OCI-LY1 (cell line): ENCODE measurements around the gene DUSP1.
"Not testable (repeated sequence)": the region's sequence is repeated elsewhere in the genome, so short reads cannot be mapped to it uniquely, and the experiment has no call there.

ENCODE experiments used
- H2AFZ ChIP-seq: fragments of 200-600 bp; sonication (generic), shearing (Covaris generic); 2 replicates; pipeline ENCODE4 v1.6.0; 2014; ENCODE audit warnings: antibody characterized with exemption, mild to moderate bottlenecking, low read length
- H3F3A ChIP-seq: fragments of 200-600 bp; sonication (generic), shearing (Covaris generic); 2 replicates; pipeline ENCODE4 v1.6.0; 2014; ENCODE audit warnings: mild to moderate bottlenecking, antibody characterized with exemption, low read length, moderate library complexity; ENCODE audit not compliant: insufficient read depth
- H3K27ac ChIP-seq: fragments of 200-600 bp; sonication (generic); 2 replicates; pipeline ENCODE4 v1.5.1; 2014; ENCODE audit warnings: low read length, mixed run types, mild to moderate bottlenecking, low read depth; ENCODE audit not compliant: poor library complexity, severe bottlenecking
- H3K27me3 ChIP-seq: fragments of 200-600 bp; sonication (generic); 2 replicates; pipeline ENCODE4 v1.6.0; 2014; ENCODE audit warnings: antibody characterized with exemption, mild to moderate bottlenecking, low read length, moderate library complexity; ENCODE audit not compliant: insufficient read depth
- H3K36me3 ChIP-seq: fragments of 200-600 bp; sonication (generic); 2 replicates; pipeline ENCODE4 v1.6.1; 2014; ENCODE audit warnings: mild to moderate bottlenecking, antibody characterized with exemption, low read length, moderate library complexity, mixed read lengths; ENCODE audit not compliant: insufficient read depth
- H3K4me1 ChIP-seq: fragments of 200-600 bp; sonication (generic); 2 replicates; pipeline ENCODE4 v1.5.1; 2014; ENCODE audit warnings: mild to moderate bottlenecking, low read length, moderate library complexity; ENCODE audit not compliant: insufficient read depth, severe bottlenecking
- H3K4me2 ChIP-seq: fragments of 200-600 bp; sonication (generic), shearing (Covaris generic); 2 replicates; pipeline ENCODE4 v1.6.1; 2014; ENCODE audit warnings: low read length
- H3K4me3 ChIP-seq: fragments of 200-600 bp; sonication (generic); 2 replicates; pipeline ENCODE4 v1.5.1; 2014; ENCODE audit warnings: low read length, low read depth, mild to moderate bottlenecking, mixed read lengths; ENCODE audit not compliant: poor library complexity, severe bottlenecking
- H3K79me2 ChIP-seq: fragments of 200-600 bp; shearing (Covaris generic); 2 replicates; pipeline ENCODE4 v1.6.1; 2016; ENCODE audit warnings: mixed run types, low read length, mixed read lengths; ENCODE audit not compliant: insufficient read depth
- H3K9ac ChIP-seq: fragments of 200-600 bp; sonication (generic), shearing (Covaris generic); 2 replicates; pipeline ENCODE4 v1.6.1; 2014; ENCODE audit warnings: mild to moderate bottlenecking, low read length, mixed read lengths
- H3K9me2 ChIP-seq: fragments of 200-600 bp; sonication (generic), shearing (Covaris generic); 2 replicates; pipeline ENCODE4 v1.6.1; 2014; ENCODE audit warnings: low read depth, mild to moderate bottlenecking, low read length, mixed read lengths
- H3K9me3 ChIP-seq: fragments of 200-600 bp; shearing (Covaris generic); 2 replicates; pipeline ENCODE4 v1.6.1; 2014; ENCODE audit warnings: low read length, mixed read lengths
- H4K20me1 ChIP-seq: fragments of 200-600 bp; sonication (generic), shearing (Covaris generic); 2 replicates; pipeline ENCODE4 v1.6.0; 2016; ENCODE audit warnings: mild to moderate bottlenecking, low read length; ENCODE audit not compliant: insufficient read depth
- CTCF ChIP-seq: fragments of 200-600 bp; sonication (generic), shearing (Covaris generic); IDR thresholded peaks from 2 replicates; pipeline ENCODE4 v1.5.1; 2017; ENCODE audit warnings: mild to moderate bottlenecking, antibody characterized with exemption, low read length, moderate library complexity, mixed read lengths
- EZH2 ChIP-seq: fragments of 200-600 bp; sonication (generic), shearing (Covaris generic); IDR thresholded peaks from 2 replicates; pipeline ENCODE4 v1.8.0; 2017; ENCODE audit warnings: borderline replicate concordance, mixed run types, mild to moderate bottlenecking, antibody characterized with exemption, low read length, moderate library complexity, mixed read lengths

Gene DUSP1

GRCh38 chr5:172785429-172786088, 14.6 kb upstream of the DUSP1 start:
- no peaks in the 10 kb centered on the region for H3K9me3 ChIP-seq
- H3K9ac ChIP-seq: no peak overlapping the region
- no peak for TF ChIP-seq CTCF
- no peak for TF ChIP-seq EZH2
- H3K27ac ChIP-seq: no peak overlapping the region
- H3K4me2 ChIP-seq: no peak overlapping the region
- no peaks in the 10 kb centered on the region for H3K9me2 ChIP-seq
- no peaks in the 10 kb centered on the region for H3K36me3 ChIP-seq
- H3F3A ChIP-seq: no peaks in the 10 kb centered on the region
- H3K27me3 ChIP-seq: no peaks in the 10 kb centered on the region; the same call in 1 of the 2 replicates
- no peaks in the 10 kb centered on the region for H3K79me2 ChIP-seq
- no peaks in the 10 kb centered on the region for H4K20me1 ChIP-seq
- H3K4me3 ChIP-seq: no peak overlapping the region
- H2AFZ ChIP-seq: no peak overlapping the region
- H3K4me1 ChIP-seq: no peaks in the 10 kb centered on the region

GRCh38 chr5:172784162-172784561, 13.2 kb upstream of the DUSP1 start:
- not testable (repeated sequence) for H3K4me1 ChIP-seq

GRCh38 chr5:172783319-172783718, 12.3 kb upstream of the DUSP1 start:
- not testable (repeated sequence) for H3K4me3 ChIP-seq, H3K36me3 ChIP-seq, H3K27ac ChIP-seq, H3K79me2 ChIP-seq, H3K9me3 ChIP-seq, H3K9ac ChIP-seq, H3K4me1 ChIP-seq, H4K20me1 ChIP-seq, H3K4me2 ChIP-seq, H2AFZ ChIP-seq, H3K9me2 ChIP-seq, H3F3A ChIP-seq, H3K27me3 ChIP-seq

More at GRCh38 chr5:172784162-172784561, 13.2 kb upstream of the DUSP1 start:
- H3F3A ChIP-seq, H2AFZ ChIP-seq, H3K9me3 ChIP-seq, H4K20me1 ChIP-seq, H3K4me2 ChIP-seq, H3K79me2 ChIP-seq, H3K9me2 ChIP-seq, H3K4me3 ChIP-seq, H3K27me3 ChIP-seq, H3K27ac ChIP-seq, H3K9ac ChIP-seq, H3K36me3 ChIP-seq: not testable (repeated sequence)

GRCh38 chr5:172782169-172783039, 11.4 kb upstream of the DUSP1 start:
- no peaks in the 10 kb centered on the region for H3K9me3 ChIP-seq
- no peaks in the 10 kb centered on the region for H3K36me3 ChIP-seq
- no peak overlapping the region for H3K4me2 ChIP-seq
- H3K27me3 ChIP-seq: no peaks in the 10 kb centered on the region; the same call in 1 of the 2 replicates
- no peak overlapping the region for H2AFZ ChIP-seq
- no peaks in the 10 kb centered on the region for H3K9me2 ChIP-seq
- H4K20me1 ChIP-seq: no peaks in the 10 kb centered on the region
- H3F3A ChIP-seq: no peaks in the 10 kb centered on the region
- H3K79me2 ChIP-seq: no peaks in the 10 kb centered on the region
- H3K9ac ChIP-seq: no peak overlapping the region
- H3K4me1 ChIP-seq: peaks cover 4% of the 10 kb centered on the region
- H3K27ac ChIP-seq: no peak overlapping the region
- H3K4me3 ChIP-seq: no peak overlapping the region
- TF ChIP-seq CTCF: no peak
- TF ChIP-seq EZH2: no peak
